Transverse colon (tissue), 3 donors: Measurements from ENCODE around the gene ADGRB3.

ENCODE experiments used
- POLR2A ChIP-seq: fragments of 450-650 bp; IDR thresholded peaks from one replicate; pipeline ENCODE4 v1.6.1; 2016; ENCODE audit warnings: antibody characterized with exemption, mild to moderate bottlenecking, moderate library complexity
- POLR2AphosphoS5 ChIP-seq, 3 donors: sonication (generic); formaldehyde crosslinking; IDR thresholded peaks; one replicate each; pipeline ENCODE4 v1.6.1; 2016; ENCODE audit warnings: antibody characterized with exemption in 3 of 3

DNA sequence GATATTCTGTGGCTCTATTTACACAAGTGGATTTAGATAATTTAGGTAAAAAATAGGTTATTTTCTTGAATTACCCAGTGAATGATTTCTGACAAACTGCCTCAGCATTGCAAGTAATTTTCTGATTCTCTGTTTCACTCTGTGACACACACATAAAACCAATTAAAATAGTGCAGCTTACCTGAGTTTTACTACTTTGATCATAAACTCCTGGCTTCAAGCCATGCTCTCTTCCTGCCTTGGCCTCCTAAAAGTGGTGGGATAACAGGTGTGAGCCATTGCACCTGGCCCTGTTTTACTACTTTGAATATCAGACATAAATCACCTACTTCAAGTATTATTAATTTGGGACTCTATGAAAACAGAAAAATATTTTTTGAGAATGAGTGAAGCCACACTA is 462.9 kb downstream of the ADGRB3 start:
- TF ChIP-seq POLR2A, result no peak
- no peak for TF ChIP-seq POLR2AphosphoS5 (IDR thresholded peaks at IDR 0.05)
